ENCODE results near the gene ATAD2B. TPM values are rescaled to one million over a fixed set of nuclear protein-coding genes. Genes with fewer than 3 reads are reported as not detected.

Gene ATAD2B
- total RNA-seq, 1 experiment from 2014 or later = 8.6 TPM

DNA sequence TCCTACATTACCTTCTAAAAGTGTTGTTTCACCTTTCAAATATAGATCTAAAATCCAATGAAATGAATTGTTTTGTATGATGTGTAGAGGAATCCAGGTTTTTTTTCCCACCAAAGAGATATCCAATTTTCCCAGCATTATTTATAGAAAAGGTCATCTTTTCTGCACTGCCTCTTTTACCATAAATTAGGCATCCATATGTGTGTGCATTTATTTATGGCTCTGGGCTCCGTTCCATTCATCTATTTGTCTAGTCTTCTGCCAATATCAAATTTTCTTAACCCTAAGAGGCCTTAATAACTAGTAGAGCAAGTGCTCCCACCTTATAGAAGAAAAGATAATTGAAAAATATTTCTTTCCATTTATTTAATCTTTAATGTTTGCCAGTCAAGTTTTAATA lies 88.3 kb downstream of the ATAD2B start:
- Histone ChIP-seq H3K79me2 (ENCODE audit: low read length) (no peaks in the 10 kb centered on the region), H3K9me3 (ENCODE audit: low read length) (no peaks in the 10 kb centered on the region), H3F3A (ENCODE audit: low read length, unreplicated experiment) (no peaks in the 10 kb centered on the region), H4K20me1 (ENCODE audit: low read length) (no peaks in the 10 kb centered on the region), H2AFZ (ENCODE audit: low read length) (no peak overlapping the region), H3K4me2 (ENCODE audit: low read length) (no peak overlapping the region), H3K4me1 (ENCODE audit: insufficient read depth, low read length) (no peaks in the 10 kb centered on the region), H3K9me2 (replicated peaks; ENCODE audit: low read length) (no peaks in the 10 kb centered on the region), H3K27ac (ENCODE audit: low read length) (no peak overlapping the region), H3K4me3 (ENCODE audit: low read length) (no peak overlapping the region), H3K27me3 (ENCODE audit: low read length) (no peaks in the 10 kb centered on the region), H3K9ac (ENCODE audit: low read length) (no peak overlapping the region), H3K36me3 (ENCODE audit: low read depth, low read length) (no peaks in the 10 kb centered on the region)
- CTCF ChIA-PET = no interaction called here
- no peak for TF ChIP-seq EZH2 (IDR thresholded peaks at IDR 0.05; ENCODE audit: low read length, unreplicated experiment)
- TF ChIP-seq, protein P1, sequence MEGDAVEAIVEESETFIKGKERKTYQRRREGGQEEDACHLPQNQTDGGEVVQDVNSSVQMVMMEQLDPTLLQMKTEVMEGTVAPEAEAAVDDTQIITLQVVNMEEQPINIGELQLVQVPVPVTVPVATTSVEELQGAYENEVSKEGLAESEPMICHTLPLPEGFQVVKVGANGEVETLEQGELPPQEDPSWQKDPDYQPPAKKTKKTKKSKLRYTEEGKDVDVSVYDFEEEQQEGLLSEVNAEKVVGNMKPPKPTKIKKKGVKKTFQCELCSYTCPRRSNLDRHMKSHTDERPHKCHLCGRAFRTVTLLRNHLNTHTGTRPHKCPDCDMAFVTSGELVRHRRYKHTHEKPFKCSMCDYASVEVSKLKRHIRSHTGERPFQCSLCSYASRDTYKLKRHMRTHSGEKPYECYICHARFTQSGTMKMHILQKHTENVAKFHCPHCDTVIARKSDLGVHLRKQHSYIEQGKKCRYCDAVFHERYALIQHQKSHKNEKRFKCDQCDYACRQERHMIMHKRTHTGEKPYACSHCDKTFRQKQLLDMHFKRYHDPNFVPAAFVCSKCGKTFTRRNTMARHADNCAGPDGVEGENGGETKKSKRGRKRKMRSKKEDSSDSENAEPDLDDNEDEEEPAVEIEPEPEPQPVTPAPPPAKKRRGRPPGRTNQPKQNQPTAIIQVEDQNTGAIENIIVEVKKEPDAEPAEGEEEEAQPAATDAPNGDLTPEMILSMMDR (conservative IDR thresholded peaks at IDR 0.05; ENCODE audit: low read depth, low read length) = no peak
- no peak for TF ChIP-seq EZH2phosphoT487 (IDR thresholded peaks at IDR 0.05; ENCODE audit: borderline replicate concordance, low read length)
- POLR2A ChIA-PET (ENCODE audit: unreplicated experiment) = no interaction called here
- DNase-seq (no peak), ATAC-seq (no peak)
- intact Hi-C loops (cut with micrococcal nuclease) = no loop called here
- BruUV-seq (replicated peaks) = no TSS peak

DNA sequence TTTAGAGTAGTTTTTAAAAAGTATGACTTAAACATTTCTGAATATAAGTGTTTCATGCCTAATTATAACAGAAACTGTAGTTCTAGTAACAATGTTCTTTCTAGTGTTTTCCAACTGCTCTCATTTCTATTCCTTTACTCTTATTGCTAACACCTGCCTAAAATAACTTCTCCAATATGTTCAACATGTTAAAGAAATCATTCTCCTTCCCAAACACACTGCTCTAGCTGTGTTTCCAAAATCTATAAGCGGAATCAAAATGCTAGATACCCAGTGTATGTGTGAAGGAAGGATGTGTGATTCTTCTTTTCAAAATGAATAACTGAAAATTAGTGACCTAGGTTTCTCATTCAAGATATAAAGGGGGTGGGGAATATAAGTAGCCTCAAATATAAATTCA lies 89.1 kb downstream of the ATAD2B start:
- CTCF ChIA-PET = no interaction called here
- H2AFZ ChIP-seq (ENCODE audit: low read length) = no peak overlapping the region
- DNase-seq = no peak
- ATAC-seq = no peak
- H3K27ac ChIP-seq (ENCODE audit: low read length) = no peak overlapping the region
- H4K20me1 ChIP-seq (ENCODE audit: low read length) = no peaks in the 10 kb centered on the region
- H3K9ac ChIP-seq (ENCODE audit: low read length) = no peak overlapping the region
- TF ChIP-seq, protein P1 (conservative IDR thresholded peaks at IDR 0.05; ENCODE audit: low read depth, low read length) = no peak
- no peak for TF ChIP-seq EZH2 (IDR thresholded peaks at IDR 0.05; ENCODE audit: low read length, unreplicated experiment)
- POLR2A ChIA-PET (ENCODE audit: unreplicated experiment) = no interaction called here
- no peaks in the 10 kb centered on the region for H3K36me3 ChIP-seq (ENCODE audit: low read depth, low read length)
- H3K27me3 ChIP-seq (ENCODE audit: low read length) = no peaks in the 10 kb centered on the region
- no peaks in the 10 kb centered on the region for H3F3A ChIP-seq (ENCODE audit: low read length, unreplicated experiment)
- H3K9me3 ChIP-seq (ENCODE audit: low read length) = no peaks in the 10 kb centered on the region
- no TSS peak for BruUV-seq (replicated peaks)
- no peaks in the 10 kb centered on the region for H3K79me2 ChIP-seq (ENCODE audit: low read length)
- no peaks in the 10 kb centered on the region for H3K4me1 ChIP-seq (ENCODE audit: insufficient read depth, low read length)
- H3K9me2 ChIP-seq (replicated peaks; ENCODE audit: low read length) = no peaks in the 10 kb centered on the region
- H3K4me3 ChIP-seq (ENCODE audit: low read length) = no peak overlapping the region
- intact Hi-C loops (cut with micrococcal nuclease) = no loop called here
- H3K4me2 ChIP-seq (ENCODE audit: low read length) = no peak overlapping the region

DNA sequence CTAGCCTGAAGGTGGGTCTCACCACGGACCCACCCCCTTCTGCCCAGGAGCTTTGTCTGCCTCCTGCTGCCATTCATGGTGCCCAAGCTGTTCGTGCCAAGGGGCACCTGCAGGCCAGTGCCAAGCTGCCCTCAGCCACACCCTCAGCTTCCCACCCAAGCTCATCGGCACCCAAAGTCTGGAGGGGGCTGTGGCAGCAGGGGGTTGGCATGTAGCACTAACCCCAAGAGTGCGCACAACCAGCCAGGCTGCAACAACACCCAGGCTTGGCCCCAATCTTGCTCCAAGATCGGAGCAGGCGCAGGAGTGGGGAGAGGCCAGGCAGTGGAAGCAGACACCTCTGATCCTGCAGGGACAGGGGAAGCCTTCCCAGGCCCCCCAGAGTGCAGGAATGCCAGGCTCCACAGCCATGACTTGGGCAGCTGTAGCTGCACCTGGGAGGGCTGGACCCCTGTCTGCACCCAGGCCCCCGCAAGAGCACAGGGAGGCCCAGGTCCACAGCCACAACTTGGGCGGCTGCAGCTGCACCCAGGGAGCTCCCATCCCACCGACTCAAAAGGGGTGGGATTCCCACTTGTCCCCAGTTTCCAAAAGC lies 89.9 kb downstream of the ATAD2B start:
- no peaks in the 10 kb centered on the region for H3F3A ChIP-seq (ENCODE audit: low read length, unreplicated experiment)
- no peak overlapping the region for H3K4me2 ChIP-seq (ENCODE audit: low read length)
- DNase-seq (no peak), ATAC-seq (no peak)
- intact Hi-C loops (cut with micrococcal nuclease) = no loop called here
- no TSS peak for BruUV-seq (replicated peaks)
- ChIA-PET POLR2A (ENCODE audit: unreplicated experiment) (no interaction called here), CTCF (no interaction called here)
- no peaks in the 10 kb centered on the region for H3K79me2 ChIP-seq (ENCODE audit: low read length)
- H3K27me3 ChIP-seq (ENCODE audit: low read length) = no peaks in the 10 kb centered on the region
- no peak overlapping the region for H3K4me3 ChIP-seq (ENCODE audit: low read length)
- H3K4me1 ChIP-seq (ENCODE audit: insufficient read depth, low read length) = no peaks in the 10 kb centered on the region
- no peaks in the 10 kb centered on the region for H3K36me3 ChIP-seq (ENCODE audit: low read depth, low read length)
- TF ChIP-seq EZH2phosphoT487 (IDR thresholded peaks at IDR 0.05; ENCODE audit: borderline replicate concordance, low read length) (no peak), EZH2 (IDR thresholded peaks at IDR 0.05; ENCODE audit: low read length, unreplicated experiment) (no peak)
- TF ChIP-seq, protein P1 (conservative IDR thresholded peaks at IDR 0.05; ENCODE audit: low read depth, low read length) = no peak
- no peaks in the 10 kb centered on the region for H4K20me1 ChIP-seq (ENCODE audit: low read length)
- H2AFZ ChIP-seq (ENCODE audit: low read length) = no peak overlapping the region
- H3K9ac ChIP-seq (ENCODE audit: low read length) = no peak overlapping the region
- no peak overlapping the region for H3K27ac ChIP-seq (ENCODE audit: low read length)
- H3K9me2 ChIP-seq (replicated peaks; ENCODE audit: low read length) = no peaks in the 10 kb centered on the region
- H3K9me3 ChIP-seq (ENCODE audit: low read length) = no peaks in the 10 kb centered on the region

Measured in PC-3 (cell line).